Measurements from ENCODE around the gene MRFAP1L1.

The MRFAP1L1 gene

DNA sequence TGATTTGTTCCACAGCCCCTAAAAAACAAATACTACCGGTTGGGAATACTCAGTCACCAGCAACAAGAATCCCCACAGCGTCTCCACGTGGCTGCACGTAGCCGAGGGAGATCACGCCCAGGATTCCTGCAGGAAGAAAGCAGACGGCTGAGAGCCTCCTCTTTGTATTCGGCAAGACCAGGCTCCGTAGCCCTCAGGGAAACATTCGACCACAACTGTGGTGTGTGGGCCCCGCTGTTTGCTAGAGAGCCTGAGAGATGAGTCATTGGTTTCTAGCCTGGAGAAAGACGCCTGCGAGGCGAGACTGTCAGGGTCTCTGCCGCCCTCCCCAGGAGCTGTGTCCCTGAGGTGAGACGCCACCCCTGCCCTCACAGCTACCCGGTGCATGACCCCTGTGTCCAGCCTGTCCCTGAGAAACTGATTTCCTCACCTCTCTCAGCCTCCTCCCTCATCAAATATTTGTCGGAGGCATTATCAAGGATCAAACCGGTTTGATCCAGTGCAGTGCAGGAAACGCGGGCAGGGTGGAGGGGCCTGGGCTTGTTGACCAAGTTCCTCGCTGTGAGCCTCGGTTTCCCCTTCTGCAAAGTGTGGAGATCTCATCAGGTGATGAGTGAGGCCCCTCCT is 20.7 kb downstream of the MRFAP1L1 start:
- Histone ChIP-seq H3K23ac (ENCODE audit: low read length) (no peak overlapping the region), H2BK120ac (ENCODE audit: low read depth, low read length) (no peak overlapping the region), H3K4me2 (ENCODE audit: low read length) (no peak overlapping the region), H3K36me3 (ENCODE audit: control insufficient read depth, insufficient read depth, low read length) (no peaks in the 10 kb centered on the region), H3K79me2 (ENCODE audit: control insufficient read depth, insufficient read depth, low read length) (no peaks in the 10 kb centered on the region), H2BK5ac (ENCODE audit: low read length) (peak overlapping the region; percentile 51), H3K27ac (ENCODE audit: low read depth, low read length) (peak overlapping the region; percentile 32), H3K56ac (ENCODE audit: low read length) (peak overlapping the region; percentile 73), H3K18ac (ENCODE audit: low read length) (no peak overlapping the region), H3K79me1 (ENCODE audit: low read length) (no peaks in the 10 kb centered on the region), H3K4me1 (ENCODE audit: control insufficient read depth, low read depth, low read length) (peaks cover 9% of the 10 kb centered on the region), H4K5ac (ENCODE audit: low read length) (no peak overlapping the region), H3K4me3 (ENCODE audit: low read length) (no peak overlapping the region), H3K27me3 (ENCODE audit: insufficient read depth, low read length, poor library complexity) (no peaks in the 10 kb centered on the region), H3K4ac (ENCODE audit: low read depth, low read length) (peak overlapping the region; percentile 5), H3K9ac (ENCODE audit: low read length) (peak overlapping the region; percentile 44), H4K8ac (ENCODE audit: low read depth, low read length) (no peak overlapping the region), H2AK5ac (ENCODE audit: low read length) (peak overlapping the region; percentile 77), H2BK15ac (replicated peaks; ENCODE audit: low read depth) (no peak overlapping the region)
- no CpG with 5 or more reads among the region's 23 CpGs for WGBS (ENCODE audit: extremely low coverage, insufficient coverage, low lambda C conversion rate)
- peak; percentile 98 for DNase-seq

DNA sequence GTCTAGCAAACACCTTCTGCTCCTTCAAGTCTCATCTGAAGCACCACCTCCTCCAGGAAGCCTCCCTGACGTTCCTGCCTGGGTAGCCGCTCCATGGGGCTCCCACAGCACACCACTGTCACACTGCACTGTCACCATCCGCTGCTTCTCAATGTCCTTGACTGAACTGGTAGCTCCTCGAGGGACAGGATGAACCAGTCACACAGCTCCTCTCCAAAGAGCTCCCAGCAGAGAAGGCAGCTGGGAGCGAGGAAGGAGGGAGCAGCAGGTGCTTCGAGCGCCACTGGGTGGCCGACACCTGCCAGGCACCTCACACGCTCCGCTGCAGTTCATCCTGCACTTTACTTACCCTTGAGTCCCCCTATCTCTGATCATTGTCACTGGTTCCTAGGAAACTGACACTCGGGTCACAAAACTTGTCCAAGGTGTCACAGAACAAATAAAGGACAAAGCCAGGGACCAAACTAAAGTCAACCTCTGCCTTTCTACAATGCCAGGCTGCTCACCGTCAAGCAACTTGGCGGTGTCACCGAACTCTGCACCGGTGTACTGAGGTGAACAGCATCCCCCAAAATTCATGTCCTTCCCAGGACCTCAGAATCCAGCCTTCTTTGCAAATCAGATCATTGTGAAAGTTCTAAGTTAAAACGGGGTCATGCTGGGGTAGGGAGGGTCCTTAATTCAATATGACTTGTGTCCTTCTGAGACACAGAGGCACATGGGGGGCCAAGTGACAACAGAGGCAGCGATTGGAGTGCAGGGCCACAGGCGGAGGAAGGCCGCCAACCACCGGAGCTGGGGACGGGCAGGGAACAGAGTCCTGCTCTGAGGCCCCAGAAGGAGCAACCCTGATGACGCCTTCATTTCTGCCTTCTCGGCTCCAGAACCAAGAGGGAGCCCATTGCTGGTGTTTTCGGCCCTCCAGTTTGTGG is 21.5 kb downstream of the MRFAP1L1 start:
- Histone ChIP-seq H4K8ac (ENCODE audit: low read depth, low read length) (no peak overlapping the region), H3K27me3 (ENCODE audit: insufficient read depth, low read length, poor library complexity) (no peaks in the 10 kb centered on the region), H3K4me3 (ENCODE audit: low read length) (no peak overlapping the region), H2BK15ac (replicated peaks; ENCODE audit: low read depth) (no peak overlapping the region), H3K79me2 (ENCODE audit: control insufficient read depth, insufficient read depth, low read length) (no peaks in the 10 kb centered on the region), H3K9ac (ENCODE audit: low read length) (peak overlapping the region; percentile 14), H2AK5ac (ENCODE audit: low read length) (peak overlapping the region; percentile 69), H3K27ac (ENCODE audit: low read depth, low read length) (peak overlapping the region; percentile 20), H3K56ac (ENCODE audit: low read length) (peak overlapping the region; percentile 73), H2BK5ac (ENCODE audit: low read length) (no peak overlapping the region), H3K4ac (ENCODE audit: low read depth, low read length) (peak overlapping the region; percentile 5), H2BK120ac (ENCODE audit: low read depth, low read length) (no peak overlapping the region), H3K36me3 (ENCODE audit: control insufficient read depth, insufficient read depth, low read length) (no peaks in the 10 kb centered on the region), H3K4me1 (ENCODE audit: control insufficient read depth, low read depth, low read length) (peaks cover 9% of the 10 kb centered on the region), H3K23ac (ENCODE audit: low read length) (no peak overlapping the region), H3K18ac (ENCODE audit: low read length) (no peak overlapping the region), H3K4me2 (ENCODE audit: low read length) (no peak overlapping the region), H4K5ac (ENCODE audit: low read length) (no peak overlapping the region), H3K79me1 (ENCODE audit: low read length) (no peaks in the 10 kb centered on the region)
- DNase-seq: peak; percentile 49
- WGBS (ENCODE audit: extremely low coverage, insufficient coverage, low lambda C conversion rate): no CpG with 5 or more reads among the region's 24 CpGs

DNA sequence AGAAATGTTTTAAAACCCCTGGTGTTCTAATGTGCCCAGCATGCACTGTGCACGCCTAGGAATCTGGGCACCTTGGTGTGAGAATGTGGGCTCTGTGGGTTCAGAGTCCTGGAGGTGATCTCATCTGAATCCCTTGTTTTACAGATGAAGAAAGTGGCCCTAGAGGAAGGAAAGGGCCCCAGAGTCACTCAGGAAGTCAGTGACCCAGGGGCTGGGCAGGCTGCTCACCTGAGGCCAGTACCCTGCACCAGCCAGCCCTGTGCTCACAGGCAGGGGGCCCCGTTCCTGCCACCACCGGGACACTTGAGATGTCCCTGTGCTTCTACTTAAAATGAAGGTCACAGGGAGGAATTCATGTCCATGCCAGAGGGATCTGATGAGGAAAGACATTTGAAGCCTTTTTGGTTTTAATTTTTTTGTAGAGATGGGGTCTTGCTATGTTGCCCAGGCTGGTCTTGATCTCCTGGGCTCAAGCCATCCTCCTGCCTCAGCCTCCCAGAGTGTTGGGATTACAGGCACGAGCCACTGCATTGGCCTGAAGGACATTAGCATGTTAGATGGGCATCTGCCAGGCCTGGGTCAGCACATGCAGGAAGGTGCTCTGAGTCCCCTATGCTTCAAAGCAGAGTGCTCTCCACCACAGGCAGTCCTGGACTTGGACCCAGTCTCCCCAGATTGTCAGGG is 23.4 kb downstream of the MRFAP1L1 start:
- Histone ChIP-seq H3K56ac (ENCODE audit: low read length) (no peak overlapping the region), H4K5ac (ENCODE audit: low read length) (no peak overlapping the region), H3K4ac (ENCODE audit: low read depth, low read length) (no peak overlapping the region), H2BK15ac (replicated peaks; ENCODE audit: low read depth) (no peak overlapping the region), H3K4me1 (ENCODE audit: control insufficient read depth, low read depth, low read length) (peaks cover 9% of the 10 kb centered on the region), H3K18ac (ENCODE audit: low read length) (no peak overlapping the region), H3K4me3 (ENCODE audit: low read length) (no peak overlapping the region), H2BK120ac (ENCODE audit: low read depth, low read length) (no peak overlapping the region), H3K4me2 (ENCODE audit: low read length) (no peak overlapping the region), H4K8ac (ENCODE audit: low read depth, low read length) (no peak overlapping the region), H3K79me1 (ENCODE audit: low read length) (no peaks in the 10 kb centered on the region), H3K36me3 (ENCODE audit: control insufficient read depth, insufficient read depth, low read length) (no peaks in the 10 kb centered on the region), H3K23ac (ENCODE audit: low read length) (no peak overlapping the region), H2BK5ac (ENCODE audit: low read length) (no peak overlapping the region), H3K27me3 (ENCODE audit: insufficient read depth, low read length, poor library complexity) (no peaks in the 10 kb centered on the region), H3K79me2 (ENCODE audit: control insufficient read depth, insufficient read depth, low read length) (no peaks in the 10 kb centered on the region), H3K9ac (ENCODE audit: low read length) (no peak overlapping the region), H2AK5ac (ENCODE audit: low read length) (no peak overlapping the region), H3K27ac (ENCODE audit: low read depth, low read length) (no peak overlapping the region)
- no CpG with 5 or more reads among the region's 4 CpGs for WGBS (ENCODE audit: extremely low coverage, insufficient coverage, low lambda C conversion rate)
- no peak for DNase-seq

DNA sequence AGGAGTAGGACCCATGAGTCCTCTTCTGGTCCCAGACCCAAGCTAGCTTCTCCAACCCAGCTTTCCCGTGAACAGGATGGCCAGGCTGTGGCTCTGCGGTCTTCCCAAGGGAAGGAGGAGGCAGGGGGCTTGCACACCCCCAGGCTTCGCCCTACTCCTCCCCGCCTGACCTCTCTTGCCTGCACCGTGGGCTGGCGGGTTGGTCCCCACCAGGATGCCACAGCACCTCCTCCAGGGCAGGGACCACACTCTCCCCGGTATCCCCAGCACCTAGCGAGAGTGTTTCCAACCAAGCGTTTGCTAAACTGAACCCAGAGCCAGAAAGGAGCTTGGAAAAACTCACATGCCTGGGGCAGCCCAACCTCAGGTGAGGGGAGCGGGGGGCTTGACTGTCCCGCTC is 25.0 kb downstream of the MRFAP1L1 start:
- no peak overlapping the region for H3K4me2 ChIP-seq (ENCODE audit: low read length)
- H4K5ac ChIP-seq (ENCODE audit: low read length): no peak overlapping the region
- H3K4me1 ChIP-seq (ENCODE audit: control insufficient read depth, low read depth, low read length): peaks cover 7% of the 10 kb centered on the region
- no peak overlapping the region for H4K8ac ChIP-seq (ENCODE audit: low read depth, low read length)
- DNase-seq: no peak
- H2BK120ac ChIP-seq (ENCODE audit: low read depth, low read length): no peak overlapping the region
- H3K36me3 ChIP-seq (ENCODE audit: control insufficient read depth, insufficient read depth, low read length): no peaks in the 10 kb centered on the region
- no peak overlapping the region for H3K4ac ChIP-seq (ENCODE audit: low read depth, low read length)
- no peak overlapping the region for H2BK15ac ChIP-seq (replicated peaks; ENCODE audit: low read depth)
- H3K4me3 ChIP-seq (ENCODE audit: low read length): no peak overlapping the region
- no peak overlapping the region for H2BK5ac ChIP-seq (ENCODE audit: low read length)
- H3K56ac ChIP-seq (ENCODE audit: low read length): no peak overlapping the region
- no peaks in the 10 kb centered on the region for H3K27me3 ChIP-seq (ENCODE audit: insufficient read depth, low read length, poor library complexity)
- no peak overlapping the region for H3K9ac ChIP-seq (ENCODE audit: low read length)
- WGBS (ENCODE audit: extremely low coverage, insufficient coverage, low lambda C conversion rate): no CpG with 5 or more reads among the region's 11 CpGs
- no peaks in the 10 kb centered on the region for H3K79me2 ChIP-seq (ENCODE audit: control insufficient read depth, insufficient read depth, low read length)
- H2AK5ac ChIP-seq (ENCODE audit: low read length): no peak overlapping the region
- H3K79me1 ChIP-seq (ENCODE audit: low read length): no peaks in the 10 kb centered on the region
- no peak overlapping the region for H3K27ac ChIP-seq (ENCODE audit: low read depth, low read length)
- no peak overlapping the region for H3K23ac ChIP-seq (ENCODE audit: low read length)
- no peak overlapping the region for H3K18ac ChIP-seq (ENCODE audit: low read length)

DNA sequence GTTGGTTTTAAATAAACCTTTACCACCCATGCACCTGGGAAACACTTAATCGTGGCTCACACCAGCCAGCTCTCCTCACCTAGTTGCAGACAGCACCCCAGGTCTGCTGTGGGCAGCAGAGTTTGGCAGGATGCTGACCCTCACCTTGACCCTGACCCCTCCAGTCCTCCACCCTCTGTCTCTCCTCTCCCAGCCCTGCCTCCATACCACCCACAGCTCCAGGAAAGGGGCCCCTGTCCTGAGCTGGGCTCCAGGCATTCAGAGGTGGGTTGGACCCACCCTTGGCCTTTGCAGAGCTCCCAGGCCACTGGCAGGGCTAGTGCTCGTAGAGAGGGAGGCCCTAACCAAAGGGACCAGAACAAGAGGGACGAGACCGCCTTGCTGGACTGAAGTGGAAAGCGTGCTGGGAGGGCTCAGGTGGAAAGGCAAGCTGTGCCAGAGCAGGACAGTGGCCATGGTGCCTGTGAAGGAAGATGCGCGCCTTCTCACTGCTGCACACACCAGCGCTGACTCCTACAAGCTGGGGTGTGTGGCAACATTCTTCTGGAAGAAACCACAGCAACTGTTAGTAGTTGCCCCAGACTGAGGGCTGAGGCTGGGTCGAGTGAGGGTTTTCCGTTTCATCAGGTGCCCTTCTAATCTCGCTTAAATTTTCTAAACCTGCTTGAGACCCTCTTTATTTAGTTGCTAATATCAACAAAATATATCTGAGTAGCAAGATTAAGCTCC is 26.6 kb downstream of the MRFAP1L1 start:
- H2BK5ac ChIP-seq (ENCODE audit: low read length): no peak overlapping the region
- H2BK120ac ChIP-seq (ENCODE audit: low read depth, low read length): no peak overlapping the region
- DNase-seq: no peak
- H3K4me1 ChIP-seq (ENCODE audit: control insufficient read depth, low read depth, low read length): no peaks in the 10 kb centered on the region
- H3K79me1 ChIP-seq (ENCODE audit: low read length): peaks cover 1% of the 10 kb centered on the region
- H3K18ac ChIP-seq (ENCODE audit: low read length): no peak overlapping the region
- H3K4me2 ChIP-seq (ENCODE audit: low read length): no peak overlapping the region
- no CpG with 5 or more reads among the region's 11 CpGs for WGBS (ENCODE audit: extremely low coverage, insufficient coverage, low lambda C conversion rate)
- H3K79me2 ChIP-seq (ENCODE audit: control insufficient read depth, insufficient read depth, low read length): no peaks in the 10 kb centered on the region
- no peak overlapping the region for H3K56ac ChIP-seq (ENCODE audit: low read length)
- no peak overlapping the region for H3K9ac ChIP-seq (ENCODE audit: low read length)
- no peak overlapping the region for H3K23ac ChIP-seq (ENCODE audit: low read length)
- H3K27ac ChIP-seq (ENCODE audit: low read depth, low read length): no peak overlapping the region
- H4K8ac ChIP-seq (ENCODE audit: low read depth, low read length): no peak overlapping the region
- no peaks in the 10 kb centered on the region for H3K36me3 ChIP-seq (ENCODE audit: control insufficient read depth, insufficient read depth, low read length)
- no peak overlapping the region for H3K4ac ChIP-seq (ENCODE audit: low read depth, low read length)
- H4K5ac ChIP-seq (ENCODE audit: low read length): no peak overlapping the region
- H2AK5ac ChIP-seq (ENCODE audit: low read length): no peak overlapping the region
- H2BK15ac ChIP-seq (replicated peaks; ENCODE audit: low read depth): no peak overlapping the region
- H3K27me3 ChIP-seq (ENCODE audit: insufficient read depth, low read length, poor library complexity): no peaks in the 10 kb centered on the region
- H3K4me3 ChIP-seq (ENCODE audit: low read length): no peak overlapping the region

Measured in mesendoderm (in vitro differentiated cells).